Testis (tissue), 3 donors: ENCODE results near the gene TIGD3. TPM values are rescaled to one million over a fixed set of nuclear protein-coding genes. Genes with fewer than 3 reads are reported as not detected.
A peak's percentile ranks its signal among the peaks of the same experiment; 100 is the strongest.

Source experiments
- DNase-seq: peaks from one replicate; pipeline ENCODE4 v3.0.0-alpha.2; 2019
- H3K27ac ChIP-seq, 2 donors: fragments of 200-600 bp; sonication (generic); one replicate each; pipeline ENCODE4 v1.5.1; 2019
- H3K27me3 ChIP-seq: fragments of 200-600 bp; sonication (generic); one replicate; pipeline ENCODE4 v1.5.1; 2019
- H3K36me3 ChIP-seq: fragments of 200-600 bp; sonication (generic); one replicate; pipeline ENCODE4 v1.5.1; 2017; ENCODE audit warnings: low read depth; ENCODE audit errors: missing control alignments
- H3K4me1 ChIP-seq: fragments of 200-600 bp; sonication (generic); one replicate; pipeline ENCODE4 v1.5.1; 2019
- H3K4me3 ChIP-seq, 2 donors: fragments of 200-600 bp; sonication (generic); one replicate each; pipeline ENCODE4 v1.5.1; 2017 to 2019
- H3K9me3 ChIP-seq: fragments of 200-600 bp; sonication (generic); one replicate; pipeline ENCODE4 v1.5.1; 2017
- POLR2A ChIP-seq: fragments of 450-650 bp; IDR thresholded peaks from one replicate; pipeline ENCODE4 v1.6.1; 2017; ENCODE audit warnings: antibody characterized with exemption, mild to moderate bottlenecking, moderate library complexity
- WGBS, 2 donors: methylation state at CpG; one replicate each; pipeline ENCODE4 v1.1.5; 2018; 5-methylcytosine and 5-hydroxymethylcytosine counted together
- intact Hi-C: fragments of 100-400 bp; cut with DNase I; formaldehyde crosslinking; loops from one replicate; pipeline ENCODE4 v1.15.1; 2023; ENCODE audit warnings: low total_unique reads
- polyA plus RNA-seq: library from polyadenylated mRNA; stranded (reverse); fragments of 350-450 nt; fragmentation: Illumina TruSeq; extraction: RNeasy Lipid Tissue Mini Kit (QIAGEN cat#74804); gene quantifications from one replicate; pipeline ENCODE4 v1.2.3, GENCODE V29; 2014; ENCODE audit warnings: low read depth, low replicate concordance; ENCODE audit not compliant: insufficient read depth
- total RNA-seq, 2 donors: library from RNA; depleted of rRNA; stranded (reverse); fragments of >200 nt; gene quantifications; one replicate each; pipeline ENCODE4 v1.2.3, GENCODE V29; 2016
- TF ChIP-seq, protein P1 (sequence below), 3 experiments: fragments of 450-650 bp in 2 of 3; fragments of 200-600 bp in 1 of 3; sonication (generic) in 1 of 3; IDR thresholded peaks; one replicate each; pipeline ENCODE4 v1.5.1; 2016 to 2019; ENCODE audit warnings: antibody characterized with exemption in 3 of 3, mild to moderate bottlenecking in 2 of 3, moderate library complexity in 1 of 3

Gene TIGD3
- total and polyA plus RNA-seq, 3 donors from 2014 or later, result 5.3 to 7.6 (median 7.1) TPM

GRCh38 chr11:65311170-65311678 is 43.3 kb upstream of the TIGD3 start:
- H3K36me3 ChIP-seq, result no peaks in the 10 kb centered on the region
- TF ChIP-seq, protein P1, sequence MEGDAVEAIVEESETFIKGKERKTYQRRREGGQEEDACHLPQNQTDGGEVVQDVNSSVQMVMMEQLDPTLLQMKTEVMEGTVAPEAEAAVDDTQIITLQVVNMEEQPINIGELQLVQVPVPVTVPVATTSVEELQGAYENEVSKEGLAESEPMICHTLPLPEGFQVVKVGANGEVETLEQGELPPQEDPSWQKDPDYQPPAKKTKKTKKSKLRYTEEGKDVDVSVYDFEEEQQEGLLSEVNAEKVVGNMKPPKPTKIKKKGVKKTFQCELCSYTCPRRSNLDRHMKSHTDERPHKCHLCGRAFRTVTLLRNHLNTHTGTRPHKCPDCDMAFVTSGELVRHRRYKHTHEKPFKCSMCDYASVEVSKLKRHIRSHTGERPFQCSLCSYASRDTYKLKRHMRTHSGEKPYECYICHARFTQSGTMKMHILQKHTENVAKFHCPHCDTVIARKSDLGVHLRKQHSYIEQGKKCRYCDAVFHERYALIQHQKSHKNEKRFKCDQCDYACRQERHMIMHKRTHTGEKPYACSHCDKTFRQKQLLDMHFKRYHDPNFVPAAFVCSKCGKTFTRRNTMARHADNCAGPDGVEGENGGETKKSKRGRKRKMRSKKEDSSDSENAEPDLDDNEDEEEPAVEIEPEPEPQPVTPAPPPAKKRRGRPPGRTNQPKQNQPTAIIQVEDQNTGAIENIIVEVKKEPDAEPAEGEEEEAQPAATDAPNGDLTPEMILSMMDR (IDR thresholded peaks at IDR 0.05), result no peak
- TF ChIP-seq POLR2A, result no peak
- H3K27ac ChIP-seq, result no peak overlapping the region
- no peak overlapping the region for H3K4me3 ChIP-seq
- no peaks in the 10 kb centered on the region for H3K27me3 ChIP-seq
- no peak for DNase-seq
- peaks cover 12% of the 10 kb centered on the region for H3K4me1 ChIP-seq
- H3K9me3 ChIP-seq, result no peaks in the 10 kb centered on the region
- WGBS, 2 donors, result 83 to 90% methylated on average over 5 of the region's 5 CpGs
- intact Hi-C loops, result no loop called here

- Histone ChIP-seq H3K27me3 (no peaks in the 10 kb centered on the region), H3K4me1 (peaks cover 24% of the 10 kb centered on the region), H3K27ac (peak within 1 kb of the TSS; percentile 64 to 81), H3K36me3 (no peaks in the 10 kb centered on the region), H3K4me3 (peak within 1 kb of the TSS; percentile 69 to 95), H3K9me3 (no peaks in the 10 kb centered on the region)
- WGBS, 2 donors, result 0 to 1% methylated on average over 2 to 55 of the region's 74 CpGs
- intact Hi-C loops, result loop anchor here (5.0 kb wide), 1 partner anchor 37 kb away; no protein-coding TSS in a partner anchor
- peak; percentile 88 for DNase-seq
- no peak for TF ChIP-seq POLR2A
- TF ChIP-seq, protein P1 (IDR thresholded peaks at IDR 0.05), result peak in 1 of 3 experiments; percentile 8
These were observed 39.9 kb upstream of the TIGD3 start, which contains the start of gene CDC42EP2 for GRCh38 chr11:65314501-65315203. Gene CDC42EP2 (plus strand): TSS chr11:65314866. CDS start chr11:65320899, 6,033 bp downstream.

DNA sequence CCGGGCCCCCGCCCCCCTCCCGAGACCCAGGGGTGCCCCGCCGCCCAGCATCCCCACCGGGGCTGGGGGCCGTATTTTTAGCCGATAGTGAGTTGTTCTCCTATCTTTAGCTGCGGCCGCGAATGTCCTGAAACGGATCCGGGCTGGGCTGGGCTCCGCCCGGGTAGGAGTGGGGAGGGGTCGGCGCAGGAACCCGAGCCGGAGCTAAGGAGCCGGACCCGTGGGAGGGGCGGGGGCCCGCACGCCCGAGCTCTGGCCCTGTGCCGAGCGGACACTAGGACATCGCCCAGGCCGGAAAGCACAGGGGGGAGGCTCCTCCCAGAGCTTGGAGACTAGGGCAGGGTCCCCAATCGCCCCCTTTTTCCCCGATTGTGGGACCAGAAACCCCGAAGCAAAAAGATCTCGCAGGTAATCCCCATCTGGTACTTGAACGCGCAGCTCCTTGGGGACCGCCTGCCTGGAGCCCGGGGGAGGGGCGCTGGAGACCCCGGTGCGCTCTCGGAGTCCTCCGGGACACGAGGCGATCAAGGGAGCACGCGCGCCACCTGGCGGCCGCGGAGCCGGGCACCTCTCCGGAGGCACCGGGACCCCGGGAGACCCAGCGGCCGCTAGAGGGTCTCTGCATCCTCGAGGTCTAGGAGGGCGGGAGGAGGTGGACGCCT is 39.2 kb upstream of the TIGD3 start:
- 0% methylated on average over 1 to 48 of the region's 59 CpGs for WGBS, 2 donors
- Histone ChIP-seq H3K27me3 (no peaks in the 10 kb centered on the region), H3K27ac (peak overlapping the region; percentile 64 to 81), H3K4me1 (peaks cover 24% of the 10 kb centered on the region), H3K36me3 (no peaks in the 10 kb centered on the region), H3K9me3 (no peaks in the 10 kb centered on the region), H3K4me3 (peak overlapping the region; percentile 69 to 95)
- intact Hi-C loops, result loop anchor here (5.0 kb wide), 1 partner anchor 38 kb away; no protein-coding TSS in a partner anchor
- no peak for TF ChIP-seq POLR2A
- TF ChIP-seq, protein P1 (IDR thresholded peaks at IDR 0.05), result peak; percentile 92 to 97 (median 95)
- peak; percentile 83 for DNase-seq

DNA sequence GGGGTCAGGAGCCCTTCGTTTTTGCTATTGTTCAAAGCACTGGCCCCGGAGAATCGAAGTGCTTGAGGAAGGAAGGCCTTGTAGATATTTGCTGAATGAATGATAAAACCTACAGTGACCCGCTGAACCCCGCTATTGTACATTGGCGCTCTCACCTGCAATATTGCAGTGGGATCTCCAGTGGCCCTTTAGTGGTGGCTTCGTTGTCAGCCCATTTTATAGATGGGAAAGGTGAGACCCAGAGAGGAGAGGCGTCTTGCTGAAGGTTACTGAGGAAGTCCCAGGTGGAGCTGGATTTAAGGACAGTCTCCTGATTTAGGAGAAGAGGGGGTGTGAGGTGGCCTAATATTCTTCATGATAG is 38.7 kb upstream of the TIGD3 start:
- TF ChIP-seq POLR2A, result no peak
- TF ChIP-seq, protein P1 (IDR thresholded peaks at IDR 0.05), result peak in 2 of 3 experiments; percentile 6 to 36
- DNase-seq, result no peak
- no peaks in the 10 kb centered on the region for H3K9me3 ChIP-seq
- 7 to 13% methylated on average over 8 of the region's 8 CpGs for WGBS, 2 donors
- peaks cover 24% of the 10 kb centered on the region for H3K4me1 ChIP-seq
- peak overlapping the region; percentile 64 to 81 for H3K27ac ChIP-seq
- H3K36me3 ChIP-seq, result no peaks in the 10 kb centered on the region
- H3K4me3 ChIP-seq, result peak overlapping the region; percentile 69 to 95
- intact Hi-C loops, result loop anchor here (5.0 kb wide), 1 partner anchor 39 kb away; no protein-coding TSS in a partner anchor
- no peaks in the 10 kb centered on the region for H3K27me3 ChIP-seq
